Neuronal stem cell (in vitro differentiated cells): ENCODE measurements around the gene INSIG2.

Source experiments
- DNase-seq: peaks from one replicate; pipeline ENCODE4 v3.0.0-alpha.2; 2013; ENCODE audit warnings: low spot score
- H2AFZ ChIP-seq: one replicate; pipeline ENCODE4 v1.6.1; 2013; ENCODE audit warnings: mild to moderate bottlenecking, low read length, inconsistent platforms
- H2AK5ac ChIP-seq: 2 replicates; pipeline ENCODE4 v1.6.1; 2013; ENCODE audit warnings: low read depth, mild to moderate bottlenecking, inconsistent platforms, low read length, moderate library complexity, mixed read lengths
- H2BK120ac ChIP-seq: 2 replicates; pipeline ENCODE4 v1.6.1; 2013; ENCODE audit warnings: low read depth, mild to moderate bottlenecking, inconsistent platforms, low read length, moderate library complexity, mixed read lengths
- H2BK12ac ChIP-seq: one replicate; pipeline ENCODE4 v1.6.1; 2013; ENCODE audit warnings: low read length, inconsistent platforms
- H2BK15ac ChIP-seq: 2 replicates; pipeline ENCODE4 v1.6.1; 2013; ENCODE audit warnings: mild to moderate bottlenecking, low read length, inconsistent platforms, mixed read lengths
- H2BK5ac ChIP-seq: one replicate; pipeline ENCODE4 v1.6.1; 2013; ENCODE audit warnings: inconsistent platforms, mild to moderate bottlenecking, low read length, moderate library complexity
- H3K14ac ChIP-seq: one replicate; pipeline ENCODE4 v1.6.1; 2013; ENCODE audit warnings: low read length, inconsistent platforms
- H3K18ac ChIP-seq: 2 replicates; pipeline ENCODE4 v1.6.1; 2013; ENCODE audit warnings: low read length, inconsistent platforms
- H3K23ac ChIP-seq: 2 replicates; pipeline ENCODE4 v1.6.1; 2013; ENCODE audit warnings: low read depth, mild to moderate bottlenecking, mixed read lengths, low read length, inconsistent platforms; ENCODE audit not compliant: poor library complexity
- H3K27ac ChIP-seq: replicated peaks from 3 replicates; pipeline ENCODE4 v1.5.1; 2013; ENCODE audit warnings: low read length, inconsistent platforms
- H3K27me3 ChIP-seq, 3 experiments: 2 replicates each; pipeline ENCODE4 v1.6.1; 2013; ENCODE audit warnings: low read length in 3 of 3, mild to moderate bottlenecking in 2 of 3, inconsistent platforms in 1 of 3, low read depth in 1 of 3, mixed read lengths in 1 of 3, moderate library complexity in 1 of 3; ENCODE audit not compliant: control insufficient read depth in 3 of 3, insufficient read depth in 3 of 3
- H3K36me3 ChIP-seq, 2 donors: replicated peaks in 1 of 2; 2 replicates each; pipeline ENCODE4 v1.6.1; 2013; ENCODE audit warnings: low read length in 2 of 2; ENCODE audit not compliant: control insufficient read depth in 2 of 2, insufficient read depth in 2 of 2
- H3K4ac ChIP-seq: 2 replicates; pipeline ENCODE4 v1.6.1; 2013; ENCODE audit warnings: inconsistent platforms, mild to moderate bottlenecking, low read length, moderate library complexity
- H3K4me1 ChIP-seq, 2 donors: 1 replicate in 1 of 2; 2 replicates in 1 of 2; pipeline ENCODE4 v1.6.1; 2013; ENCODE audit warnings: low read length in 2 of 2, low read depth in 1 of 2; ENCODE audit not compliant: control insufficient read depth in 2 of 2, insufficient read depth in 1 of 2
- H3K4me2 ChIP-seq: one replicate; pipeline ENCODE4 v1.6.1; 2013; ENCODE audit warnings: mild to moderate bottlenecking, low read length, inconsistent platforms; ENCODE audit not compliant: insufficient read depth, poor library complexity, severe bottlenecking
- H3K4me3 ChIP-seq, 2 donors: 2 replicates each; pipeline ENCODE4 v1.5.1; 2013; ENCODE audit warnings: low read length in 2 of 2, mild to moderate bottlenecking in 2 of 2, inconsistent platforms in 1 of 2, moderate library complexity in 1 of 2
- H3K79me1 ChIP-seq: one replicate; pipeline ENCODE4 v1.6.1; 2013; ENCODE audit warnings: low read depth, mild to moderate bottlenecking, inconsistent platforms, low read length, moderate library complexity
- H3K9ac ChIP-seq: one replicate; pipeline ENCODE4 v1.6.1; 2013; ENCODE audit warnings: mild to moderate bottlenecking, low read depth, low read length, inconsistent platforms; ENCODE audit not compliant: poor library complexity
- H3K9me3 ChIP-seq, 2 donors: replicated peaks in 1 of 2; 2 replicates each; pipeline versions ENCODE3 to v1.6.1; 2013; ENCODE audit warnings: low read length in 2 of 2, mild to moderate bottlenecking in 2 of 2, inconsistent platforms in 1 of 2, low read depth in 1 of 2, mixed read lengths in 1 of 2, moderate library complexity in 1 of 2; ENCODE audit not compliant: control insufficient read depth in 2 of 2, insufficient read depth in 1 of 2
- H4K8ac ChIP-seq: one replicate; pipeline ENCODE4 v1.6.1; 2013; ENCODE audit warnings: low read depth, mild to moderate bottlenecking, inconsistent platforms, low read length, moderate library complexity
- H4K91ac ChIP-seq: one replicate; pipeline ENCODE4 v1.6.1; 2013; ENCODE audit warnings: low read length, low read depth, mild to moderate bottlenecking, inconsistent platforms; ENCODE audit not compliant: poor library complexity
- WGBS, 2 donors: extraction: QIAGEN DNeasy Blood & Tissue Kit; methylation state at CpG; one replicate each; pipeline ENCODE4 v1.1.7; 2013; ENCODE audit warnings: missing lambda C conversion rate in 2 of 2, mixed read lengths in 1 of 2; ENCODE audit not compliant: insufficient read length in 2 of 2, insufficient replicate concordance in 1 of 2; ENCODE audit errors: extremely low coverage in 2 of 2; 5-methylcytosine and 5-hydroxymethylcytosine counted together

The INSIG2 gene

DNA sequence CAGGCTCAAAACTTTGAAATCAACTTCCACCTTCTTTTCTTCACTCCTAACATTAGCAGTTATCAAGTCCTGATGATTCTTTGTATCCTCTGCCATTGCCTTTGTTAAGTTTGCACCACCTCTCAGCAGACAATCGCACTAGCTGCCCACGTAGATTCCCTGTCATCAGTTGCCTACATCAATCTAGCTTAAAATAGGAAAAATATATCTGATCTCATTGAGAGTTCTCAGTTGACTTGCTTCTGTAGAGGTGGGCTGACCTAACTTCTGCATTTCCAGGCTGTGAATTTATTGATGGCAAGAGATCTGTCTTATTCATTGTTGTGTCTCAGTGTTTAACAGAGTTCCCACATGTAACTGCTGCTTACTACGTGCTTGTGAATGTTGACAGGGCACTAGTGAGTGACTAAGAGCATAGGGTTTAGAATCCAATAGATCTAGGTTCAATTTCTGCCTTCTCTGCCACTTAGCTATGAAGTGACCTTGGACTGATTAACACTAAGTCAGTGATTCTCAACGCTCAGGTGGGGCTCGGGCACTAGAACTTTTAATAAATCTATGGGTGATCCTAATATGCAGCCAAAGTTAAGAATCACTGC is 3.7 kb upstream of the INSIG2 start:
- no peak overlapping the region for H2BK5ac ChIP-seq
- H3K14ac ChIP-seq, result no peak overlapping the region
- no peak overlapping the region for H3K4me2 ChIP-seq
- no peak overlapping the region for H2AK5ac ChIP-seq
- H2BK15ac ChIP-seq, result no peak overlapping the region
- DNase-seq, result no peak
- no peak overlapping the region for H3K9ac ChIP-seq
- no peaks in the 10 kb centered on the region for H3K9me3 ChIP-seq
- H2AFZ ChIP-seq, result no peak overlapping the region
- no peak overlapping the region for H3K4me3 ChIP-seq
- no peak overlapping the region for H2BK120ac ChIP-seq
- WGBS, 2 donors, result no CpG with 5 or more reads among the region's 5 CpGs
- H3K4me1 ChIP-seq, result peaks cover 0 to 2% of the 10 kb centered on the region in 2 donors
- no peaks in the 10 kb centered on the region for H3K36me3 ChIP-seq
- peaks cover 0 to 58% (median 0%) of the 10 kb centered on the region in 3 experiments for H3K27me3 ChIP-seq
- no peak overlapping the region for H3K27ac ChIP-seq
- no peak overlapping the region for H3K18ac ChIP-seq
- no peak overlapping the region for H4K91ac ChIP-seq
- H3K23ac ChIP-seq, result no peak overlapping the region
- H2BK12ac ChIP-seq, result no peak overlapping the region
- H3K4ac ChIP-seq, result no peak overlapping the region
- H3K79me1 ChIP-seq, result peaks cover 4% of the 10 kb centered on the region
- no peak overlapping the region for H4K8ac ChIP-seq

DNA sequence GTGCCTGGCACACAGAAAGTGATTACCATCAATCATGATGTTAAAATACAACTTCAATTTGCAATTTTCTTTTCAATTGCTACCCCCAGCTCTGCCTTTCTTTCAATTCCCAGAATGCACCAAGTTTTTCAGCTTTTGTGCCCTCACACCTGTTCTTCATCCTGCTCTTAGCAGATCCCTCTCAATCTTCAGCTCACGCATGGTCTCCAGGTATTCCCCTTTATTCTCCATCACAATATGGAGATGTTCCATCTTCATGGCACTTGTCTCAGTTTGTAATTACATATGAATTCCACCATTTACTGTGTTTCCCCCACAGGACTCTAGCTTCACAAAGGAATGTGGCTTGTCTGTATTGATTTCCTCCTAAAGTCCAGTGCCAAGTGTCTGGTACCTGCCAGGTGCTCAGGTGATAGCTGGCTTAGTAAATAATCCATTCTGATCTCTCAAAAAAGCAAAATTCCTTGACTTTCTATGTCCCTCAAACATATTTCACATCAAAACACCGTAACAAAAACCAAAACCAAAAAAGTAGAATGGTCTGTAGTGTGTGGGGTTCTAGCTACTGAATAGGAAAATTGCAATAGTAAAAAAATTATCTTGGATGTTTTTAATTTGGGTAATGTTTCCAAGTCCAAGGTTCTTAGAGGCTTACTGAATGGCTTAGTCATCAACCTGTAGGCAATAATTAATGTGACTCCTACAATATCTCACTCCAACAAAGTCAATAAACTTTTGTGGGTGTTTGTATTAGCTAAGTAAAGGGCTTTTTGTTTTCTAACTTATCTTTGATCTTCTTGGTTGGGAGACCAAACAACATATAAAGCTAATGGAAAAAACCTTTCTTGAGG is 2.9 kb upstream of the INSIG2 start:
- H3K27ac ChIP-seq, result no peak overlapping the region
- H2BK5ac ChIP-seq, result no peak overlapping the region
- peaks cover 4% of the 10 kb centered on the region for H3K79me1 ChIP-seq
- H3K18ac ChIP-seq, result no peak overlapping the region
- no peak overlapping the region for H3K4ac ChIP-seq
- H2AFZ ChIP-seq, result no peak overlapping the region
- H3K36me3 ChIP-seq, result no peaks in the 10 kb centered on the region
- no peak overlapping the region for H4K8ac ChIP-seq
- H4K91ac ChIP-seq, result no peak overlapping the region
- H3K9me3 ChIP-seq, result no peaks in the 10 kb centered on the region
- DNase-seq, result no peak
- no peak overlapping the region for H3K23ac ChIP-seq
- no peak overlapping the region for H2AK5ac ChIP-seq
- H3K4me1 ChIP-seq, result peaks cover 0 to 2% of the 10 kb centered on the region in 2 donors
- WGBS, 2 donors, result 100% methylated on average over 1 of the region's 2 CpGs; no CpG with 5 or more reads in 1 of the 2 donors
- no peak overlapping the region for H2BK15ac ChIP-seq
- H3K9ac ChIP-seq, result no peak overlapping the region
- H2BK12ac ChIP-seq, result no peak overlapping the region
- no peak overlapping the region for H3K4me2 ChIP-seq
- no peak overlapping the region for H3K14ac ChIP-seq
- H2BK120ac ChIP-seq, result no peak overlapping the region
- H3K27me3 ChIP-seq, result peaks cover 0 to 51% (median 0%) of the 10 kb centered on the region in 3 experiments
- H3K4me3 ChIP-seq, result no peak overlapping the region

DNA sequence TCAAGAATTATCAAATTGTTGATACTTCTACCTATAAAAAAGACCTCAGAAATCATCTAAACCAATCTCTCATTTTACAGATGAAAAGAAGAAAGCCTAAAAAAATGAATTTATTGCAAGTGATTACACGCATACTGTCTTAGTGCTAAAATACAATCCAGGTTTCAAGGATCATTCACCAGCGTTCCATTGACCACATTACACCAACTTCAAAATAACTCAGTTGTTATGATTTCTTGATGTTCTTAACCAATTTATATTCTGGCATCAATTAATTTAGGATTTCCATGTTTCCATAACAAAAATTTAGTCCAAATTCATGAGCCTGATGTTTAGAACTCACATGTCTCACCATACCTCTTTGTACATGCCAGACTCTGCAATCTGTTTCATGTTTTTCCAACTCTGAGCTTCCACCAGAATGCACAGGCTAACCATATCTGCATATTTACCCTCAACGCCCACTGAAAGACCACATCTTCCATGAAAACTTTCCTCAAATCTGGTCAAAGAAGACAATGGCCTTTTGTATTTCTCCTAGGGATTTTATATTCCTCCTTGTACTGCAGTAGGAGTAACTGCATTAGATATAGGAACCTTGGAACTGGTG is 2.1 kb upstream of the INSIG2 start:
- Histone ChIP-seq H3K9ac (no peak overlapping the region), H3K4ac (no peak overlapping the region), H3K79me1 (peaks cover 4% of the 10 kb centered on the region), H2BK12ac (no peak overlapping the region), H2AFZ (no peak overlapping the region), H4K8ac (no peak overlapping the region), H3K27ac (no peak overlapping the region), H3K4me1 (peaks cover 2% of the 10 kb centered on the region in 2 donors), H3K9me3 (no peaks in the 10 kb centered on the region), H3K23ac (no peak overlapping the region), H3K14ac (no peak overlapping the region), H2BK5ac (no peak overlapping the region), H3K36me3 (no peaks in the 10 kb centered on the region), H2AK5ac (no peak overlapping the region), H3K27me3 (peaks cover 0 to 44% (median 0%) of the 10 kb centered on the region in 3 experiments), H2BK120ac (no peak overlapping the region), H3K18ac (no peak overlapping the region), H4K91ac (no peak overlapping the region), H3K4me3 (no peak overlapping the region), H3K4me2 (no peak overlapping the region), H2BK15ac (no peak overlapping the region)
- no peak for DNase-seq
- WGBS, 2 donors, result no CpG with 5 or more reads among the region's 3 CpGs
